ENCODE results near the gene RNF128.

Gene RNF128, protein sequence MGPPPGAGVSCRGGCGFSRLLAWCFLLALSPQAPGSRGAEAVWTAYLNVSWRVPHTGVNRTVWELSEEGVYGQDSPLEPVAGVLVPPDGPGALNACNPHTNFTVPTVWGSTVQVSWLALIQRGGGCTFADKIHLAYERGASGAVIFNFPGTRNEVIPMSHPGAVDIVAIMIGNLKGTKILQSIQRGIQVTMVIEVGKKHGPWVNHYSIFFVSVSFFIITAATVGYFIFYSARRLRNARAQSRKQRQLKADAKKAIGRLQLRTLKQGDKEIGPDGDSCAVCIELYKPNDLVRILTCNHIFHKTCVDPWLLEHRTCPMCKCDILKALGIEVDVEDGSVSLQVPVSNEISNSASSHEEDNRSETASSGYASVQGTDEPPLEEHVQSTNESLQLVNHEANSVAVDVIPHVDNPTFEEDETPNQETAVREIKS

DNA sequence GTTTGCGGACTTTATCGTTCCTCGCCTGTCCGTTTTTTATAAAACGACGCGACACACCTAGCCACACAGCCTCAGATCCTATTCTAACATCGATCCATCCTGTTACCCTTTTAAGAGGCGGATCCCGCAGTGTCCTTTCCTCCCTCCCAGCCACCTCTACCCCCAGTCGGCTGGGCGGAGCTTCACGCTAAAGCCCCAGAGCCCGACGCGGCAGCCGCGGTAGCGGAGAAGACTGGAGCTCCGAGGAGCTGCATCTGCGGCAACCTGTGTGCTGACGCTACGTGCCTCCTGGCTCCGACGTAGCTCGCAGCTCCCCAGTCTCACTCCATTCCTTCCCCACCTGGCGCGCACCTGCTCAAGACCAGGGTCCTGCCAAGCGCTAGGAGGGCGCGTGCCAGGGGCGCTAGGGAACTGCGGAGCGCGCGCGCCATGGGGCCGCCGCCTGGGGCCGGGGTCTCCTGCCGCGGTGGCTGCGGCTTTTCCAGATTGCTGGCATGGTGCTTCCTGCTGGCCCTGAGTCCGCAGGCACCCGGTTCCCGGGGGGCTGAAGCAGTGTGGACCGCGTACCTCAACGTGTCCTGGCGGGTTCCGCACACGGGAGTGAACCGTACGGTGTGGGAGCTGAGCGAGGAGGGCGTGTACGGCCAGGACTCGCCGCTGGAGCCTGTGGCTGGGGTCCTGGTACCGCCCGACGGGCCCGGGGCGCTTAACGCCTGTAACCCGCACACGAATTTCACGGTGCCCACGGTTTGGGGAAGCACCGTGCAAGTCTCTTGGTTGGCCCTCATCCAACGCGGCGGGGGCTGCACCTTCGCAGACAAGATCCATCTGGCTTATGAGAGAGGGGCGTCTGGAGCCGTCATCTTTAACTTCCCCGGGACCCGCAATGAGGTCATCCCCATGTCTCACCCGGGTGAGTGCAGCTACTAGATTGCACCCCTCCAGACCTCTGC, at the start of gene RNF128:
Gene RNF128 (plus strand): TSS at position 217 of the 953 bp plus-strand sequence. CDS start 213 bp downstream, at position 430.
- DNase-seq (ENCODE audit: low read depth in 2 of 2) = no peak

DNA sequence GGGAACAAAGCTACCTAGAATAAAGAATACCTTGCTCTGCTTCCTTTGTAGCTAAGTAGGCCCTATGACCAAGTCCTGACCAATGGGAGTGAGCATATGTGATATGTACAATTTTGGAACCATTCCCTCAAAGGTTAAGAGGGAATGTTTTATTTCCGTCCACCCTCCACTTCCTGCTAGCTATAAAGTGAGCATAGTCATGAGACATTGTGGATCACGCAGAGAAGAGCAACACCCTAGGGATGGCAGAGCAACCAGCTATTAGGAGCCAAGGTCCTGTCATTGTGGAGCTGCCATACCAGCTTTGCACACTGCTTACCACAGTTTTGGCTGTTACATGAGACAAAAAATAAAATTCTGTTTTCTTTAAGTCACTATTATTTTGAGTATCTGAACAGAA, 45.8 kb upstream of the RNF128 start:
- no peak for DNase-seq (ENCODE audit: low read depth in 2 of 2)

DNA sequence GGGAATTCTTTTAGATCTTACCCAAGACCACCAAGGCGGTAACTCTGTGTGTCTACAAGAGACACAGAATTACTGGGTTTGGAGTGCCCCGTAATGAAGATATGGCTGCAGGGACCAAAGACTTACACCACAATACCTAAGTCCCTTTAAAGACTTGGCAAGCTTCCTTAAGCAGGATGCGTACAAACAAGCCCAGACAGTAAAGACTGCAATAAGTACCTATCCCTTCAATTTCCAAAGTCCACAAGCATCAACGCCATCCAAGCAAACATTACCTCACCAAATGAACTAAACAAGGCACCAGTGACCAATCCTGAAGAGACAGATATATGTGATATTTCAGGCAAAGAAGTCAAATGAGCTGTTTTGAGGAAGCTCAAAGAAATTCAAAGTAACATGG, 42.3 kb upstream of the RNF128 start:
- no peak for DNase-seq (ENCODE audit: low read depth in 2 of 2)

GRCh38 chrX:106692425-106693065, 34.0 kb upstream of the RNF128 start:
- DNase-seq (ENCODE audit: low read depth in 2 of 2) = no peak

- DNase-seq (ENCODE audit: low read depth in 2 of 2) = no peak
Measured at GRCh38 chrX:106696502-106696901, 30.0 kb upstream of the RNF128 start.

DNA sequence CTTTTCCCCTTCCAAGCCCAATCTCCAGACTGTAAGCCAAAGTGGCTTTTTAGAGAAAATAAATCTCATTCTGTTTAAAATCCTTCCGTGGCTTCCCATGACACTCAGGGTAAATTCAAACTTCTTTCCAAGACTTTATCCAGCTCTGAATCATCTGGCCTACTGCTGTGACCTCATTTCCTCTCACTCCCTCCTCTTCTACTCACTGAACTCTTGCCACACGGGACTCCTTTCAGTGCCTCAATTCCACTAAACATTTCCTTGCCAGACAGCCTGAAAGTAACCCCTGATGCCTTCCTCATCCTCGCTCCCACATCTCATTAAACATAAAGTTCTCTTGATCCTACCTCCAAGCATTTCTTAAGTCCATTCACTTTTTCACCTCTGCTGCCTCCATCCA, 27.8 kb upstream of the RNF128 start:
- no peak for DNase-seq (ENCODE audit: low read depth in 2 of 2)

DNA sequence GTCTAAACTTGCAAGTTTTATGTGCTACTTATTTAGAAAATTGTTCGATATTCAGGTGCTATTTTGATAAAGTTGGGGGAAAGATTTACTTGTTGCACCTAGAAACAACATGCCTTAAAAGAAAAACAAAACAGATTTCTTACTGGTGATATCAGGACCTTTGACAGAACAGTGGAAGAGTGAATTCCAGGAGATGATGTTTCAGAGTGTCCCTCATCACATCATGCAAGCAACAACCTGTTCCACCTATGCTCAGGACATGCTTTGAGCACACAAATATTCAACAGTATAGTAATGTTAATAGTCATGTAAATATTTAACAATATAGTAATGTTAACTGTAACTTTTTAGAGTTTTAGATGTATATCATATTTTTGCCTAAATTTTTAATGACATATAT, 23.9 kb upstream of the RNF128 start:
- no peak for DNase-seq (ENCODE audit: low read depth in 2 of 2)

- DNase-seq (ENCODE audit: low read depth in 2 of 2) = no peak
Measured at GRCh38 chrX:106706466-106706865, 20.0 kb upstream of the RNF128 start.

DNA sequence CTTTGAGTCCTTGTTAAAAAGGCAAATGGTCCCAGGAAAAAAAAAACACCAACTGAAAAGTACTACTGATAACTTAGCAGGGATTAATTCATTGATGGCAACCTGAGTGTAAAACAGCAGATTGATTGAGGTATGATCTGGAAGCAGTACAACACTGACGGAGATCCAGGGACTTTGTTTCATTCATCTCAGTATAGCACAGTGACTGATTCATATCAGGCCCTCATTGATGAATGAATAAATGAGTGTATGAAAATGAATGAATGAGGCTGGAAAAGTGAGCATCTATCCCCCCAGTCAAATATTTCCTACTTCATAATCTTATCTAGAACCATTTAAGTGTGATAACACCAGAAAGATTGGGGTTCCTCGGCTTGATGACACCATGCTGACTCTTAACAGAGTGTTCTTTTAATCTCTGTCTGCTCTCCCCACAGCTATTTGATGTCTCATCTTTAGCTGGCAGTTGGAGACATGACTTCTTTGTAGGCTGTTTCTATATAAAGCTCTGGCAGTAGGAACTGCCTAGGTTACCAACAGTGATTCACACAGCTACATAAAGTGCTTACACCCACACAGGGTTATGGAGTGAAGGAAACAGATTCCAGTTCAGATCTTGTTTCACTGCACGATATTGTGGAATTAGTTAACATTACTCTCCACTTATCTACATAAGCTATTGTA, 18.6 kb upstream of the RNF128 start:
- peak; percentile 67 to 70 for DNase-seq (ENCODE audit: low read depth in 2 of 2)

GRCh38 chrX:106710771-106711170, 15.7 kb upstream of the RNF128 start:
- no peak for DNase-seq (ENCODE audit: low read depth in 2 of 2)

DNA sequence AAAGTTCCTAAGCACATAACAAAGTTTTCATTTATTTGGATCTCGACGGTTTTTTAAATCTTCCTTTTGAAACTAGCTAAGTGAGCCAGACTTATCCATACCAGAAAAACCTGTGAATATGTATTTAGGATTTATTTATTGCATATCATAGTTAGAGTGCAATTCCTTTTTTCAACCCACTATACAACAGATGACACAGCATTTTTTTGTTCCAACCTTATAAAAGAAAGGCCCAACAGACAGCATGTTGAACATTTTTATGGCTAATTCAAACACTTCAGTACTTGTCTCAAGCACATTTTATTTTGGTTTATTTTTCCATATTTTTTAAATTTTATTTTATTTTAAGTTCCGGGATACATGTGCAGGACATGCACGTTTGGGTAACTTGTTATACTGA, 15.1 kb upstream of the RNF128 start:
- no peak for DNase-seq (ENCODE audit: low read depth in 2 of 2)

- DNase-seq (ENCODE audit: low read depth in 2 of 2) = no peak
Measured at GRCh38 chrX:106716004-106716403, 10.5 kb upstream of the RNF128 start.

- DNase-seq (ENCODE audit: low read depth in 2 of 2) = no peak
Measured at GRCh38 chrX:106716463-106716862, 10.0 kb upstream of the RNF128 start.

GRCh38 chrX:106718709-106719108, 7.8 kb upstream of the RNF128 start:
- DNase-seq (ENCODE audit: low read depth in 2 of 2) = no peak

DNA sequence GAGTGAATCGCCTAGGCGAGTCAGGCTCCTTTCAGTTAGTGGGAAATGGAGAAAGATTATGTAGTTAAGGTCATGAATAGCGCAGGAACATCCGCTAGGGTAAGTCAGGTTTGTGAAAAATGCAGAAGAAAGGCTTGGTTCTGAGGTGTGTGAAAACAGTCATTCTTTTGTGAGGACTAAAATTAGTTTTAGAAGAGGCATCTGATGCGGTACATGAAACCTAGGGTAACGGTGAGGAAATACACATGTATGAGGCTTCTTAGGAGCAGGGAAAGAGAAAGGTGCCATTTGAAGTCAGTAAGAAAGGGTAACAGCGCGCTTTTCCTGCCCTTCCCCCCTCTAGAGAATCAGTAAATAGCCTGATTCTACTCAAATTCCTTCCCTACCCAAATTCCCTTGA, 570 bp upstream of the RNF128 start:
- no peak for DNase-seq (ENCODE audit: low read depth in 2 of 2)

DNA sequence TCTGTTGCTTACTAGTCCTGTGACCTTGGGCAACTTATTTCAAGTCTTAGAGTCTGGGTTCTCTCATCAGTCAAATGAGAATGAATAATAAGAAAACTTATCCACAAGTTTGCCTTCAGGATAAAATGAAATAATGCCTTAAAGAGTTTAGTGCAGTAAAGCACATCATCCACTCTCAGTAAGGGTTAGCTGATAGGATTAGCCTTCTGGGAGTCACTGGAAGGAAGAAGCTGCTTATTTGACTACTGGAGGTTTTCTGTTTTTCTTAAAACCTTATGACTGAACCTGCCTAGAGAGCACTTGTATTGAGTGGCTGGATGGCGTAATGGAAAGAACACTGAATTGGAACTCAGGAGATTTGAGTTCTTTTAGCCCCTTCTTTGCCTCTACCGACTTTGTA, 1.8 kb downstream of the RNF128 start:
- DNase-seq (ENCODE audit: low read depth in 2 of 2) = no peak

- no peak for DNase-seq (ENCODE audit: low read depth in 2 of 2)
Measured at GRCh38 chrX:106730401-106730800, 3.9 kb downstream of the RNF128 start.

- DNase-seq (ENCODE audit: low read depth in 2 of 2) = no peak
Measured at GRCh38 chrX:106731590-106731989, 5.1 kb downstream of the RNF128 start.

GRCh38 chrX:106734827-106735226, 8.3 kb downstream of the RNF128 start:
- DNase-seq (ENCODE audit: low read depth in 2 of 2) = no peak

GRCh38 chrX:106740193-106740780, 13.8 kb downstream of the RNF128 start:
- no peak for DNase-seq (ENCODE audit: low read depth in 2 of 2)

GRCh38 chrX:106742193-106742592, 15.7 kb downstream of the RNF128 start:
- no peak for DNase-seq (ENCODE audit: low read depth in 2 of 2)

Measured in fibroblast of skin of left quadriceps (primary cell).